ENCODE measurements around the gene FAM209B.
"Not testable (repeated sequence)": the region's sequence is repeated elsewhere in the genome, so short reads cannot be mapped to it uniquely, and the experiment has no call there.

FAM209B gene, protein sequence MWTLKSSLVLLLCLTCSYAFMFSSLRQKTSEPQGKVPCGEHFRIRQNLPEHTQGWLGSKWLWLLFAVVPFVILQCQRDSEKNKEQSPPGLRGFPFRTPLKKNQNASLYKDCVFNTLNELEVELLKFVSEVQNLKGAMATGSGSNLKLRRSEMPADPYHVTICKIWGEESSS

DNA sequence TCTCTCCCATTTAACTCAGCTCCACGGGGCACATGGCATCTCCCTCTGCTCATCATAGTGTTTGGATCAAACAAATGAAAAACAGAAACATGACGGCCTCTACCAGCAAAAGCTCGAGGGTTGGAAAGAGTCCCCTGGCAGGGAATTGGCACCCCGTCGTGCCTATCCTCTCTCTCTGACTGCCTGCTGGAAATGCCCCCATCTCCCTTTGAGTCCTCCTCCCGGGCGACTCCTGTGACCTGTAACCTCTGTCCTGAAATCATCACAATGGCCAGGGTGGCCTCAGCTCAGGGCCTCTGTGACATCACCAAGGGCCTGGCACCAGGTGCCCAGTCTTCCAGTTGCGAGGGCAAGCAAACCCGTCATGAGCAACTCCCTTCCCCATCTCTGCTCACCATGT lies at the start of gene FAM209B:
FAM209B (plus strand) TSS at position 301 of the 400 bp plus-strand sequence; CDS start at position 397, 96 bp downstream.
- not testable (repeated sequence) for H3K79me2 ChIP-seq; H3K4me2 ChIP-seq (ENCODE audit: low read length); H3K4me3 ChIP-seq (ENCODE audit: low read depth, low read length); H3K4me1 ChIP-seq; H3K9ac ChIP-seq; H3K27ac ChIP-seq; H3K9me3 ChIP-seq (ENCODE audit: control insufficient read depth, low read length); H3K36me3 ChIP-seq (ENCODE audit: control insufficient read depth, insufficient read depth, low read length); H2AFZ ChIP-seq; H3K27me3 ChIP-seq (ENCODE audit: control insufficient read depth, insufficient read depth, low read length)

DNA sequence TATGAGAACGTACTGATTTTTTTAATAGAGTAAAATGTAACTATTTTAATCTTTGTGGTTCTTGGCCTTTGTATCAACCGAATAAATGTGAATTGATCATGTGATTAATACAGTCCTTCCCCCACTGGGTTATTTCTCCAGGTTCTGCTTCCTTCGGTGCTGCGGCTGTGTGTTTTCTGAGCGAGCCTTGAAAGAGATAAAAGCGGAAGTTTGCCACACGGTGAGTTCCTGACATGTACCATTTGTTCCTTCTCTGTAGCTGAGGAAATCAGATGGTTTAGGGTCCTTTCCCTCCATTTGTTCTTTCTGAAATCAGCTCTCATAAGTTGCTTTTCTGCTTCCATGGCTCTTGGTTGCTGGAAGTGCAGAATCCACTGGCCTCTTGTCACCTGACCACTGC lies 49.1 kb upstream of the FAM209B start:
- Histone ChIP-seq H3K36me3 (ENCODE audit: control insufficient read depth, insufficient read depth, low read length) (no peaks in the 10 kb centered on the region), H3K27me3 (ENCODE audit: control insufficient read depth, insufficient read depth, low read length) (no peaks in the 10 kb centered on the region), H3K27ac (no peak overlapping the region), H3K4me2 (ENCODE audit: low read length) (no peak overlapping the region), H2AFZ (no peak overlapping the region), H3K79me2 (peaks cover 35% of the 10 kb centered on the region), H3K9me3 (ENCODE audit: control insufficient read depth, low read length) (no peaks in the 10 kb centered on the region), H3K4me3 (ENCODE audit: low read depth, low read length) (no peak overlapping the region), H3K4me1 (no peaks in the 10 kb centered on the region), H3K9ac (no peak overlapping the region)
- no peak for TF ChIP-seq CTCF (IDR thresholded peaks at IDR 0.05)

- Histone ChIP-seq H3K27me3 (ENCODE audit: control insufficient read depth, insufficient read depth, low read length) (no peaks in the 10 kb centered on the region), H2AFZ (no peak overlapping the region), H3K4me2 (ENCODE audit: low read length) (no peak overlapping the region), H3K9me3 (ENCODE audit: control insufficient read depth, low read length) (no peaks in the 10 kb centered on the region), H3K4me1 (no peaks in the 10 kb centered on the region), H3K79me2 (peaks cover 44% of the 10 kb centered on the region), H3K27ac (no peak overlapping the region), H3K9ac (no peak overlapping the region), H3K4me3 (ENCODE audit: low read depth, low read length) (no peak overlapping the region), H3K36me3 (ENCODE audit: control insufficient read depth, insufficient read depth, low read length) (no peaks in the 10 kb centered on the region)
- TF ChIP-seq CTCF (IDR thresholded peaks at IDR 0.05) = no peak
These were observed 45.8 kb upstream of the FAM209B start for GRCh38 chr20:56487216-56487615.

GRCh38 chr20:56488566-56488965 lies 44.5 kb upstream of the FAM209B start:
- TF ChIP-seq CTCF (IDR thresholded peaks at IDR 0.05) = no peak
- Histone ChIP-seq H3K9me3 (ENCODE audit: control insufficient read depth, low read length) (no peaks in the 10 kb centered on the region), H3K36me3 (ENCODE audit: control insufficient read depth, insufficient read depth, low read length) (no peaks in the 10 kb centered on the region), H3K4me3 (ENCODE audit: low read depth, low read length) (no peak overlapping the region), H3K4me1 (no peaks in the 10 kb centered on the region), H3K9ac (no peak overlapping the region), H3K79me2 (peaks cover 50% of the 10 kb centered on the region), H3K27me3 (ENCODE audit: control insufficient read depth, insufficient read depth, low read length) (no peaks in the 10 kb centered on the region), H3K27ac (no peak overlapping the region), H3K4me2 (ENCODE audit: low read length) (no peak overlapping the region), H2AFZ (no peak overlapping the region)

DNA sequence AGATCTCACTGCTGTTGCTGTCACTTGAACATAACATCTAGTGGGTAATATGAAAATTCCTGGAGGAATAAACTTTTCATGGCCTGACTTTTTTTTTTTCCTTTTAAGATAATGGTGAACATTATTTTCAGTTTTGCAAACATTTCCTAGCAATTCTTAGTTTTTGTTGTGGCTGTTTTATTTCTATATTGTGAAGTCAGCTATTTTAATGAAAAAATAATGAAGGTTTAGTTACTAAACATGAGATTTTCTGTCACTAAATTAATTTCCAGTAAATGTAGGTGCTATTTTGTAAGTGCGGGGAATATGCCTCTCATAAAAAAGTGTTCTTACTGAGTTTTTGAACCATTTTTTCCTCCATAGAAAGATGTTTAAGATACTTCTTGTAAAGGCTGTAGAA lies 31.9 kb upstream of the FAM209B start:
- Histone ChIP-seq H3K27me3 (ENCODE audit: control insufficient read depth, insufficient read depth, low read length) (no peaks in the 10 kb centered on the region), H3K4me1 (no peaks in the 10 kb centered on the region), H3K79me2 (peaks cover 17% of the 10 kb centered on the region), H3K4me3 (ENCODE audit: low read depth, low read length) (no peak overlapping the region), H2AFZ (no peak overlapping the region), H3K27ac (no peak overlapping the region), H3K9me3 (ENCODE audit: control insufficient read depth, low read length) (no peaks in the 10 kb centered on the region), H3K4me2 (ENCODE audit: low read length) (no peak overlapping the region), H3K9ac (no peak overlapping the region), H3K36me3 (ENCODE audit: control insufficient read depth, insufficient read depth, low read length) (no peaks in the 10 kb centered on the region)
- TF ChIP-seq CTCF (IDR thresholded peaks at IDR 0.05) = no peak

All from parathyroid adenoma (tissue), 2 donors.